Measurements from ENCODE around the gene CDH4.

CDH4 gene

GRCh38 chr20:61582196-61582923, 330.3 kb downstream of the CDH4 start:
- DNase-seq (ENCODE audit: low spot score) = no peak

- no peak for DNase-seq (ENCODE audit: low spot score)
Observed at GRCh38 chr20:61583356-61583755, 331.3 kb downstream of the CDH4 start.

- no peak for DNase-seq (ENCODE audit: low spot score)
Observed at GRCh38 chr20:61584851-61585250, 332.8 kb downstream of the CDH4 start.

- DNase-seq (ENCODE audit: low spot score) = no peak
Observed at GRCh38 chr20:61585764-61586163, 333.7 kb downstream of the CDH4 start.

- no peak for DNase-seq (ENCODE audit: low spot score)
Observed at GRCh38 chr20:61587036-61587435, 335.0 kb downstream of the CDH4 start.

- no peak for DNase-seq (ENCODE audit: low spot score)
Observed at GRCh38 chr20:61587681-61588289, 335.7 kb downstream of the CDH4 start.

- DNase-seq (ENCODE audit: low spot score) = no peak
Observed at GRCh38 chr20:61588411-61589385, 336.6 kb downstream of the CDH4 start.

- DNase-seq (ENCODE audit: low spot score) = no peak
Observed at GRCh38 chr20:61590236-61590635, 338.2 kb downstream of the CDH4 start.

GRCh38 chr20:61593516-61593915, 341.5 kb downstream of the CDH4 start:
- no peak for DNase-seq (ENCODE audit: low spot score)

- no peak for DNase-seq (ENCODE audit: low spot score)
Observed at GRCh38 chr20:61594198-61594597, 342.1 kb downstream of the CDH4 start.

GRCh38 chr20:61595216-61595615, 343.2 kb downstream of the CDH4 start:
- DNase-seq (ENCODE audit: low spot score) = no peak

- DNase-seq (ENCODE audit: low spot score) = no peak
Observed at GRCh38 chr20:61596687-61597330, 344.7 kb downstream of the CDH4 start.

- DNase-seq (ENCODE audit: low spot score) = no peak
Observed at GRCh38 chr20:61597996-61598395, 345.9 kb downstream of the CDH4 start.

- no peak for DNase-seq (ENCODE audit: low spot score)
Observed at GRCh38 chr20:61598586-61598985, 346.5 kb downstream of the CDH4 start.

- peak; percentile 80 for DNase-seq (ENCODE audit: low spot score)
Observed at GRCh38 chr20:61599061-61599531, 347.0 kb downstream of the CDH4 start.

GRCh38 chr20:61599541-61599992, 347.5 kb downstream of the CDH4 start:
- DNase-seq (ENCODE audit: low spot score) = no peak

- no peak for DNase-seq (ENCODE audit: low spot score)
Observed at GRCh38 chr20:61600016-61600415, 348.0 kb downstream of the CDH4 start.

- no peak for DNase-seq (ENCODE audit: low spot score)
Observed at GRCh38 chr20:61601361-61601760, 349.3 kb downstream of the CDH4 start.

- DNase-seq (ENCODE audit: low spot score) = no peak
Observed at GRCh38 chr20:61601853-61602252, 349.8 kb downstream of the CDH4 start.

- no peak for DNase-seq (ENCODE audit: low spot score)
Observed at GRCh38 chr20:61603715-61604114, 351.7 kb downstream of the CDH4 start.

- no peak for DNase-seq (ENCODE audit: low spot score)
Observed at GRCh38 chr20:61604549-61604948, 352.5 kb downstream of the CDH4 start.

GRCh38 chr20:61605283-61605682, 353.2 kb downstream of the CDH4 start:
- DNase-seq (ENCODE audit: low spot score) = no peak

Measured in iPS-NIHi11 (cell line).